HepG2 (cell line): ENCODE results near the gene KSR1. TPM values are rescaled to one million over a fixed set of nuclear protein-coding genes. Genes with fewer than 3 reads are reported as not detected.

Experiments
- ATAC-seq: fragments of 200-7000 bp; cut with Tn5 transposase; 3 replicates; pipeline ENCODE4 v1.9.1; 2020; ENCODE audit warnings: mild to moderate bottlenecking, moderate library complexity
- BruUV-seq: library from RNA; stranded (reverse); fragments of 400-500 nt; replicated peaks from 2 replicates; lab custom pipeline; 2021; lab: Mats Ljungman, UMichigan
- CTCF ChIA-PET: fragments of 300-600 bp; formaldehyde crosslinking; extraction: SDS; loops from one replicate; lab custom pipeline; 2021; ENCODE audit warnings: low total read pairs, inconsistent platforms, low intra/inter-chr PET ratio; lab: Yijun Ruan, JAX
- POLR2A ChIA-PET: fragments of 350-600 bp; sonication (Branson Sonifier 250); formaldehyde crosslinking; loops from one replicate; lab custom pipeline; 2020; ENCODE audit warnings: antibody characterized with exemption, inconsistent platforms; lab: Yijun Ruan, JAX
- DNase-seq: peaks from one replicate; pipeline ENCODE4 v3.0.0-alpha.2; 2015; ENCODE audit warnings: low spot score
- FAIRE-seq: peaks from 3 replicates; lab custom pipeline; 2011; peaks lifted over from hg19 to GRCh38; lab: Jason Lieb, UNC
- H2AFZ ChIP-seq: one replicate; pipeline ENCODE4 v1.6.1; 2011; ENCODE audit warnings: low read length, inconsistent platforms
- H3K27ac ChIP-seq: fragments of 300-600 bp; 3 replicates; pipeline ENCODE4 v1.8.0; 2011; ENCODE audit warnings: mixed run types, mild to moderate bottlenecking, mixed read lengths, low read length, inconsistent platforms; ENCODE audit not compliant: insufficient read depth; ENCODE audit errors: extremely low read length
- H3K27me3 ChIP-seq, 2 experiments: fragments of 200-600 bp in 1 of 2; 2 replicates in 1 of 2; 3 replicates in 1 of 2; pipeline versions ENCODE4 v1.6.0 to v1.8.0; 2011; ENCODE audit warnings: low read length in 2 of 2, mild to moderate bottlenecking in 2 of 2, moderate library complexity in 2 of 2, inconsistent platforms in 1 of 2; ENCODE audit not compliant: insufficient read depth in 2 of 2, control insufficient read depth in 1 of 2
- H3K36me3 ChIP-seq, 2 experiments: fragments of 200-600 bp in 1 of 2; replicated peaks in 1 of 2; 2 replicates in 1 of 2; 3 replicates in 1 of 2; pipeline versions ENCODE4 v1.5.1 to v1.8.0; 2011; ENCODE audit warnings: low read length in 2 of 2, inconsistent platforms in 1 of 2; ENCODE audit not compliant: insufficient read depth in 2 of 2, control insufficient read depth in 1 of 2
- H3K4me1 ChIP-seq: 2 replicates; pipeline ENCODE4 v1.5.1; 2012; ENCODE audit warnings: low read length, inconsistent platforms; ENCODE audit not compliant: insufficient read depth
- H3K4me2 ChIP-seq: 2 replicates; pipeline ENCODE4 v1.6.0; 2011; ENCODE audit warnings: low read depth, low read length, inconsistent platforms
- H3K4me3 ChIP-seq, 3 experiments: fragments of 200-600 bp in 1 of 3; sonication (generic), shearing (Covaris generic) in 1 of 3; replicated peaks in 1 of 3; 2 replicates each; pipeline ENCODE4 v1.5.1; 2011 to 2016; ENCODE audit warnings: low read length in 3 of 3, inconsistent platforms in 2 of 3, low read depth in 2 of 3, mild to moderate bottlenecking in 2 of 3, control low read depth in 1 of 3, mixed read lengths in 1 of 3; ENCODE audit not compliant: insufficient read depth in 1 of 3
- H3K79me2 ChIP-seq: one replicate; pipeline ENCODE4 v1.6.1; 2011; ENCODE audit warnings: low read length, inconsistent platforms; ENCODE audit not compliant: insufficient read depth
- H3K9ac ChIP-seq: 2 replicates; pipeline ENCODE4 v1.6.0; 2011; ENCODE audit warnings: mild to moderate bottlenecking, low read depth, low read length, inconsistent platforms; ENCODE audit not compliant: insufficient read depth
- H3K9me3 ChIP-seq: 2 replicates; pipeline ENCODE4 v1.5.1; 2012; ENCODE audit warnings: mild to moderate bottlenecking, low read length
- H4K20me1 ChIP-seq: 2 replicates; pipeline ENCODE4 v1.6.0; 2011; ENCODE audit warnings: inconsistent platforms, mild to moderate bottlenecking, low read length, moderate library complexity; ENCODE audit not compliant: insufficient read depth
- CENPBD1 ChIP-seq: sonication (generic); formaldehyde crosslinking; IDR thresholded peaks from 2 replicates; pipeline ENCODE4 v1.8.0; 2022; ENCODE audit warnings: missing genetic modification reagents, low read depth, mild to moderate bottlenecking, borderline replicate concordance
- HDAC2 ChIP-seq: sonication (generic); formaldehyde crosslinking; IDR thresholded peaks from 2 replicates; pipeline ENCODE4 v1.4.0; 2020; ENCODE audit warnings: missing genetic modification reagents
- MAFG ChIP-seq: sonication (generic); formaldehyde crosslinking; IDR thresholded peaks from 2 replicates; pipeline ENCODE4 v1.5.1; 2020; ENCODE audit warnings: mild to moderate bottlenecking, missing genetic modification reagents
- MIER3 ChIP-seq: IDR thresholded peaks from 2 replicates; pipeline ENCODE4 v1.6.1; 2016; ENCODE audit warnings: missing compliant biosample characterization, borderline replicate concordance
- NR2F1 ChIP-seq, 2 experiments: fragments of 450-650 bp in 1 of 2; formaldehyde crosslinking in 1 of 2; IDR thresholded peaks; 2 replicates each; pipeline versions ENCODE4 v1.5.0 to v1.6.1; 2016 to 2020; ENCODE audit warnings: mild to moderate bottlenecking in 1 of 2, missing compliant biosample characterization in 1 of 2, missing genetic modification reagents in 1 of 2, moderate library complexity in 1 of 2
- SRY ChIP-seq: sonication (generic); formaldehyde crosslinking; IDR thresholded peaks from 2 replicates; pipeline ENCODE4 v1.8.0; 2022; ENCODE audit warnings: mild to moderate bottlenecking, missing genetic modification reagents
- ZBTB8A ChIP-seq: sonication (generic); formaldehyde crosslinking; IDR thresholded peaks from 2 replicates; pipeline ENCODE4 v1.4.0; 2020; ENCODE audit warnings: mild to moderate bottlenecking, low read depth, missing genetic modification reagents, borderline replicate concordance
- ZFY ChIP-seq: sonication (generic); formaldehyde crosslinking; IDR thresholded peaks from 2 replicates; pipeline ENCODE4 v1.4.0; 2020; ENCODE audit warnings: missing genetic modification reagents
- ZNF274 ChIP-seq: sonication (generic); formaldehyde crosslinking; IDR thresholded peaks from 2 replicates; pipeline ENCODE4 v1.5.1; 2020; ENCODE audit warnings: mild to moderate bottlenecking, missing genetic modification reagents
- ZNF550 ChIP-seq: sonication (generic); formaldehyde crosslinking; IDR thresholded peaks from 2 replicates; pipeline ENCODE4 v1.4.0; 2020; ENCODE audit warnings: mild to moderate bottlenecking, missing genetic modification reagents, borderline replicate concordance
- ZNF556 ChIP-seq: sonication (generic); formaldehyde crosslinking; IDR thresholded peaks from 2 replicates; pipeline ENCODE4 v1.4.0; 2020; ENCODE audit warnings: mild to moderate bottlenecking, missing genetic modification reagents, borderline replicate concordance
- ZNF564 ChIP-seq: sonication (generic); formaldehyde crosslinking; IDR thresholded peaks from 2 replicates; pipeline ENCODE4 v1.8.1; 2023; ENCODE audit warnings: mild to moderate bottlenecking, missing genetic modification reagents
- ZNF792 ChIP-seq: IDR thresholded peaks from 2 replicates; pipeline ENCODE4 v1.6.1; 2016
- ZZZ3 ChIP-seq: sonication (generic); formaldehyde crosslinking; IDR thresholded peaks from 2 replicates; pipeline ENCODE4 v1.4.0; 2020; ENCODE audit warnings: missing genetic modification reagents, mild to moderate bottlenecking, borderline replicate concordance
- WGBS: methylation state at CpG from one replicate; pipeline ENCODE4 v1.1.6; 2017; ENCODE audit warnings: low lambda C conversion rate; 5-methylcytosine and 5-hydroxymethylcytosine counted together
- in situ Hi-C: cut with HindIII; loops from 2 replicates; pipeline ENCODE4 v1.10.0; 2017; ENCODE audit warnings: low pct_unique_long_range_greater_than_20kb; ENCODE audit not compliant: extremely low pct_ligation_motif_present
- intact Hi-C: fragments of 100-400 bp; cut with micrococcal nuclease; formaldehyde crosslinking; loops from one replicate; pipeline ENCODE4 v1.10.0; 2022; ENCODE audit not compliant: unreplicated experiment
- polyA plus RNA-seq, 8 experiments: library from polyadenylated mRNA; depleted of rRNA in 3 of 8; stranded (reverse) in 7 of 8; unstranded in 1 of 8; fragments of >200 nt; fragmentation: Illumina TruSeq in 4 of 8; extraction: Trizol in 4 of 8; gene quantifications; 2 replicates each; pipeline versions ENCODE4 v1.2.1 to v1.2.3, GENCODE V29; 2011 to 2016; ENCODE audit warnings: low read depth in 4 of 8, missing spikeins in 1 of 8, mixed read lengths in 1 of 8; ENCODE audit not compliant: insufficient read depth in 1 of 8
- total RNA-seq, 5 experiments: library from RNA; depleted of rRNA; stranded (reverse); fragments of >200 nt; fragmentation: Illumina TruSeq; extraction: Trizol; gene quantifications; 2 replicates each; pipeline ENCODE4 v1.2.3, GENCODE V29; 2016; ENCODE audit warnings: low read depth in 1 of 5

KSR1 gene
- total and polyA plus RNA-seq, 2 of the 13 experiments (the other 11 are each of a cell fraction or from before 2014, with no cell fraction given): 10.1 to 16.6 TPM

GRCh38 chr17:27536781-27537180, 80.5 kb downstream of the KSR1 start:
- CTCF ChIA-PET: no interaction called here
- Histone ChIP-seq H3K27ac (no peak overlapping the region), H3K4me1 (peaks cover 86% of the 10 kb centered on the region), H3K36me3 (no peaks in the 10 kb centered on the region), H3K27me3 (no peaks in the 10 kb centered on the region), H3K4me3 (no peak overlapping the region), H3K4me2 (no peak overlapping the region), H3K79me2 (peaks cover 38% of the 10 kb centered on the region), H4K20me1 (peaks cover 3% of the 10 kb centered on the region; the same call in 1 of the 2 replicates), H3K9ac (no peak overlapping the region), H3K9me3 (no peaks in the 10 kb centered on the region), H2AFZ (no peak overlapping the region)
- no peak for TF ChIP-seq MIER3 (CRISPR knock-in tag)
- no peak for TF ChIP-seq CENPBD1 (CRISPR knock-in tag)
- no peak for TF ChIP-seq ZNF792 (CRISPR knock-in tag)
- TF ChIP-seq ZNF274 (CRISPR knock-in tag): no peak
- TF ChIP-seq ZNF550 (CRISPR knock-in tag): no peak
- no peak for TF ChIP-seq NR2F1 (CRISPR knock-in tag; IDR thresholded peaks at IDR 0.05)
- TF ChIP-seq ZNF556: no peak
- TF ChIP-seq SRY (CRISPR knock-in tag): no peak
- TF ChIP-seq ZNF564 (CRISPR knock-in tag): no peak
- TF ChIP-seq ZFY (CRISPR knock-in tag): no peak
- no peak for TF ChIP-seq HDAC2 (CRISPR knock-in tag)
- TF ChIP-seq ZBTB8A (CRISPR knock-in tag): no peak
- no peak for TF ChIP-seq ZZZ3 (CRISPR knock-in tag)
- no peak for TF ChIP-seq MAFG
- FAIRE-seq: no peak
- 100% methylated on average over 3 of the region's 3 CpGs for WGBS
- in situ Hi-C loops: loop anchor here (10.0 kb wide), 1 partner anchor 58 kb away; no protein-coding TSS in a partner anchor
- intact Hi-C loops: no loop called here
- no peak for ATAC-seq
- POLR2A ChIA-PET: no interaction called here
- BruUV-seq: no TSS peak
- no peak for DNase-seq
